ENCODE results near the gene RNF17.

RNF17 gene

GRCh38 chr13:24860770-24861169 lies 96.8 kb downstream of the RNF17 start:
- no peak for DNase-seq

- no peak for DNase-seq
These were observed 97.8 kb downstream of the RNF17 start for GRCh38 chr13:24861617-24862362.

GRCh38 chr13:24863748-24864540 lies 100.0 kb downstream of the RNF17 start:
- no peak for DNase-seq

- DNase-seq, result no peak
These were observed 100.6 kb downstream of the RNF17 start for GRCh38 chr13:24864579-24864978.

GRCh38 chr13:24865163-24865953 lies 101.4 kb downstream of the RNF17 start:
- no peak for DNase-seq

- DNase-seq, result no peak
These were observed 102.5 kb downstream of the RNF17 start for GRCh38 chr13:24866488-24866887.

GRCh38 chr13:24868874-24869273 lies 104.9 kb downstream of the RNF17 start:
- DNase-seq, result no peak

GRCh38 chr13:24870380-24870760 lies 106.4 kb downstream of the RNF17 start:
- no peak for DNase-seq

- no peak for DNase-seq
These were observed 111.6 kb downstream of the RNF17 start for GRCh38 chr13:24875566-24875965.

- DNase-seq, result no peak
These were observed 113.6 kb downstream of the RNF17 start for GRCh38 chr13:24877531-24877930.

GRCh38 chr13:24878340-24878739 lies 114.4 kb downstream of the RNF17 start:
- DNase-seq, result no peak

- no peak for DNase-seq
These were observed 118.7 kb downstream of the RNF17 start for GRCh38 chr13:24882665-24883064.

GRCh38 chr13:24887759-24888158 lies 123.8 kb downstream of the RNF17 start:
- no peak for DNase-seq

GRCh38 chr13:24888291-24888931 lies 124.4 kb downstream of the RNF17 start:
- DNase-seq, result no peak

- no peak for DNase-seq
These were observed 126.3 kb downstream of the RNF17 start for GRCh38 chr13:24890256-24890655.

GRCh38 chr13:24891476-24892108 lies 127.6 kb downstream of the RNF17 start:
- DNase-seq, result no peak

- no peak for DNase-seq
These were observed 128.9 kb downstream of the RNF17 start for GRCh38 chr13:24892829-24893228.

- no peak for DNase-seq
These were observed 129.9 kb downstream of the RNF17 start for GRCh38 chr13:24893863-24894262.

- no peak for DNase-seq
These were observed 130.5 kb downstream of the RNF17 start for GRCh38 chr13:24894277-24894971.

- no peak for DNase-seq
These were observed 131.0 kb downstream of the RNF17 start for GRCh38 chr13:24894972-24895300.

- no peak for DNase-seq
These were observed 132.1 kb downstream of the RNF17 start for GRCh38 chr13:24896061-24896460.

- no peak for DNase-seq
These were observed 133.3 kb downstream of the RNF17 start for GRCh38 chr13:24897293-24897692.

Measured in stimulated activated CD4-positive, alpha-beta T cell treated with anti-CD3 and anti-CD28 coated beads, Interleukin-2, amount 100 ng/mL, for 24 hours (primary cell).